ENCODE results near the gene SLC37A2. TPM values are rescaled to one million over a fixed set of nuclear protein-coding genes. Genes with fewer than 3 reads are reported as not detected.

The SLC37A2 gene
- total RNA-seq, 1 donor from 2014 or later: 3.3 TPM

- Mint-ChIP-seq H3K4me1 (peaks cover 33% of the 10 kb centered on the region), H3K9me3 (no peaks in the 10 kb centered on the region), H3K4me3 (no peak overlapping the region), H3K36me3 (peaks cover 12% of the 10 kb centered on the region), H3K27ac (peak overlapping the region; percentile 40), H3K27me3 (ENCODE audit: insufficient read depth, low read depth) (peaks cover 7% of the 10 kb centered on the region)
- Histone ChIP-seq H3K9ac (no peak overlapping the region), H3K36me3 (peaks cover 3% of the 10 kb centered on the region), H3K27ac (no peak overlapping the region), H3F3A (ENCODE audit: low read depth) (peaks cover 22% of the 10 kb centered on the region), H2AFZ (replicated peaks) (no peak overlapping the region), H4K20me1 (ENCODE audit: low read depth) (no peaks in the 10 kb centered on the region), H3K9me3 (ENCODE audit: low read depth) (no peaks in the 10 kb centered on the region), H3K27me3 (no peaks in the 10 kb centered on the region), H3K79me2 (ENCODE audit: low read depth) (no peaks in the 10 kb centered on the region), H3K4me1 (peaks cover 23% of the 10 kb centered on the region), H3K4me2 (no peak overlapping the region), H3K4me3 (no peak overlapping the region)
- peak; percentile 89 for DNase-seq (ENCODE audit: low spot score)
- TF ChIP-seq, protein P1, sequence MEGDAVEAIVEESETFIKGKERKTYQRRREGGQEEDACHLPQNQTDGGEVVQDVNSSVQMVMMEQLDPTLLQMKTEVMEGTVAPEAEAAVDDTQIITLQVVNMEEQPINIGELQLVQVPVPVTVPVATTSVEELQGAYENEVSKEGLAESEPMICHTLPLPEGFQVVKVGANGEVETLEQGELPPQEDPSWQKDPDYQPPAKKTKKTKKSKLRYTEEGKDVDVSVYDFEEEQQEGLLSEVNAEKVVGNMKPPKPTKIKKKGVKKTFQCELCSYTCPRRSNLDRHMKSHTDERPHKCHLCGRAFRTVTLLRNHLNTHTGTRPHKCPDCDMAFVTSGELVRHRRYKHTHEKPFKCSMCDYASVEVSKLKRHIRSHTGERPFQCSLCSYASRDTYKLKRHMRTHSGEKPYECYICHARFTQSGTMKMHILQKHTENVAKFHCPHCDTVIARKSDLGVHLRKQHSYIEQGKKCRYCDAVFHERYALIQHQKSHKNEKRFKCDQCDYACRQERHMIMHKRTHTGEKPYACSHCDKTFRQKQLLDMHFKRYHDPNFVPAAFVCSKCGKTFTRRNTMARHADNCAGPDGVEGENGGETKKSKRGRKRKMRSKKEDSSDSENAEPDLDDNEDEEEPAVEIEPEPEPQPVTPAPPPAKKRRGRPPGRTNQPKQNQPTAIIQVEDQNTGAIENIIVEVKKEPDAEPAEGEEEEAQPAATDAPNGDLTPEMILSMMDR (IDR thresholded peaks at IDR 0.05): peak; percentile 96
- TF ChIP-seq EZH2 (IDR thresholded peaks at IDR 0.05): no peak
- TF ChIP-seq EZH2phosphoT487 (IDR thresholded peaks at IDR 0.05): no peak
These were observed 28.3 kb downstream of the SLC37A2 start for GRCh38 chr11:125091247-125091876.

GRCh38 chr11:125091877-125092664 is 29.0 kb downstream of the SLC37A2 start:
- DNase-seq (ENCODE audit: low spot score): peak; percentile 13
- Mint-ChIP-seq H3K36me3 (peaks cover 15% of the 10 kb centered on the region), H3K27ac (peak overlapping the region; percentile 40), H3K4me1 (peaks cover 28% of the 10 kb centered on the region), H3K4me3 (no peak overlapping the region), H3K9me3 (no peaks in the 10 kb centered on the region), H3K27me3 (ENCODE audit: insufficient read depth, low read depth) (peaks cover 2% of the 10 kb centered on the region)
- Histone ChIP-seq H3F3A (ENCODE audit: low read depth) (peaks cover 22% of the 10 kb centered on the region), H3K4me3 (no peak overlapping the region), H3K4me2 (peak overlapping the region; percentile 32), H3K27ac (no peak overlapping the region), H3K27me3 (no peaks in the 10 kb centered on the region), H3K79me2 (ENCODE audit: low read depth) (no peaks in the 10 kb centered on the region), H4K20me1 (ENCODE audit: low read depth) (no peaks in the 10 kb centered on the region), H2AFZ (replicated peaks) (no peak overlapping the region), H3K9ac (no peak overlapping the region), H3K9me3 (ENCODE audit: low read depth) (no peaks in the 10 kb centered on the region), H3K4me1 (peaks cover 23% of the 10 kb centered on the region), H3K36me3 (peaks cover 5% of the 10 kb centered on the region)
- TF ChIP-seq EZH2phosphoT487 (IDR thresholded peaks at IDR 0.05) (no peak), EZH2 (IDR thresholded peaks at IDR 0.05) (no peak)
- TF ChIP-seq, protein P1 (IDR thresholded peaks at IDR 0.05): no peak

- Histone ChIP-seq H3K36me3 (peaks cover 5% of the 10 kb centered on the region), H3K27me3 (no peaks in the 10 kb centered on the region), H2AFZ (replicated peaks) (no peak overlapping the region), H3K4me1 (peaks cover 23% of the 10 kb centered on the region), H4K20me1 (ENCODE audit: low read depth) (no peaks in the 10 kb centered on the region), H3K9me3 (ENCODE audit: low read depth) (no peaks in the 10 kb centered on the region), H3F3A (ENCODE audit: low read depth) (peaks cover 22% of the 10 kb centered on the region), H3K9ac (no peak overlapping the region), H3K4me3 (no peak overlapping the region), H3K79me2 (ENCODE audit: low read depth) (no peaks in the 10 kb centered on the region), H3K27ac (no peak overlapping the region), H3K4me2 (peak overlapping the region; percentile 32)
- peaks cover 26% of the 10 kb centered on the region for H3K4me1 Mint-ChIP-seq
- no peak for DNase-seq (ENCODE audit: low spot score)
- peak overlapping the region; percentile 37 for H3K27ac Mint-ChIP-seq
- peaks cover 18% of the 10 kb centered on the region for H3K36me3 Mint-ChIP-seq
- H3K9me3 Mint-ChIP-seq: no peaks in the 10 kb centered on the region
- H3K27me3 Mint-ChIP-seq (ENCODE audit: insufficient read depth, low read depth): peaks cover 2% of the 10 kb centered on the region
- no peak for TF ChIP-seq EZH2phosphoT487 (IDR thresholded peaks at IDR 0.05)
- TF ChIP-seq EZH2 (IDR thresholded peaks at IDR 0.05): no peak
- TF ChIP-seq, protein P1 (IDR thresholded peaks at IDR 0.05): no peak
- H3K4me3 Mint-ChIP-seq: no peak overlapping the region
These were observed 29.6 kb downstream of the SLC37A2 start for GRCh38 chr11:125092669-125093068.
